A673 (cell line): ENCODE data around the gene SSH2. TPM values are rescaled to one million over a fixed set of nuclear protein-coding genes. Genes with fewer than 3 reads are reported as not detected.

Experiments used
- BruUV-seq: library from RNA; stranded (reverse); fragments of 400-500 nt; replicated peaks from 2 replicates; lab custom pipeline; 2021; lab: Mats Ljungman, UMichigan
- CTCF ChIA-PET: fragments of 300-600 bp; sonication (Branson Sonifier 250); formaldehyde crosslinking; loops from one replicate; lab custom pipeline; 2022; ENCODE audit warnings: antibody characterized with exemption; lab: Charles Lee
- POLR2A ChIA-PET: fragments of 300-600 bp; sonication (Branson Sonifier 250); formaldehyde crosslinking; loops from one replicate; lab custom pipeline; 2022; ENCODE audit warnings: antibody characterized with exemption; ENCODE audit not compliant: low non-redundant PET; lab: Charles Lee
- DNase-seq: peaks from one replicate; pipeline ENCODE4 v3.0.0-alpha.2; 2015; ENCODE audit warnings: low spot score
- H3K27ac ChIP-seq: fragments of 200-600 bp; sonication (generic); 2 replicates; pipeline ENCODE4 v1.5.1; 2016; ENCODE audit warnings: mixed run types, low read depth, mild to moderate bottlenecking, mixed read lengths, antibody characterized with exemption, low read length; ENCODE audit not compliant: poor library complexity, severe bottlenecking
- H3K27me3 ChIP-seq: fragments of 200-600 bp; sonication (generic); replicated peaks from 2 replicates; pipeline ENCODE4 v1.6.1; 2017; ENCODE audit warnings: mixed run types, low read depth, mild to moderate bottlenecking, mixed read lengths, antibody characterized with exemption, low read length; ENCODE audit not compliant: insufficient read depth, poor library complexity
- H3K36me3 ChIP-seq: fragments of 200-600 bp; sonication (generic); 2 replicates; pipeline ENCODE4 v1.6.1; 2016; ENCODE audit warnings: mixed run types, mild to moderate bottlenecking, mixed read lengths, antibody characterized with exemption, low read length; ENCODE audit not compliant: insufficient read depth, poor library complexity, severe bottlenecking
- H3K4me1 ChIP-seq: fragments of 200-600 bp; sonication (generic); 2 replicates; pipeline ENCODE4 v1.6.1; 2017; ENCODE audit warnings: mixed run types, mild to moderate bottlenecking, mixed read lengths, antibody characterized with exemption, low read length; ENCODE audit not compliant: insufficient read depth, poor library complexity, severe bottlenecking
- H3K4me3 ChIP-seq: fragments of 200-600 bp; sonication (generic); 2 replicates; pipeline ENCODE4 v1.5.1; 2016; ENCODE audit warnings: low read depth, mixed run types, mild to moderate bottlenecking, mixed read lengths, low read length; ENCODE audit not compliant: poor library complexity, severe bottlenecking
- H3K9me3 ChIP-seq: fragments of 200-600 bp; sonication (generic); 2 replicates; pipeline ENCODE4 v1.6.1; 2016; ENCODE audit warnings: mixed run types, low read depth, mild to moderate bottlenecking, mixed read lengths, antibody characterized with exemption, low read length; ENCODE audit not compliant: poor library complexity, severe bottlenecking
- CTCF ChIP-seq: fragments of 300-800, 200-600 bp; sonication (generic); conservative IDR thresholded peaks from 2 replicates; pipeline ENCODE4 v1.5.1; 2017; ENCODE audit warnings: low read depth, mild to moderate bottlenecking, antibody characterized with exemption, low read length, moderate library complexity, mixed read lengths
- EZH2 ChIP-seq: fragments of 200-600 bp; sonication (generic); IDR thresholded peaks from 2 replicates; pipeline ENCODE4 v1.6.1; 2017; ENCODE audit warnings: borderline replicate concordance, low read depth, mild to moderate bottlenecking, mixed read lengths, antibody characterized with exemption, low read length; ENCODE audit not compliant: poor library complexity, severe bottlenecking
- intact Hi-C: fragments of 100-400 bp; cut with micrococcal nuclease; formaldehyde crosslinking; loops from one replicate; pipeline ENCODE4 v1.10.0; 2022; ENCODE audit not compliant: unreplicated experiment
- total RNA-seq: library from RNA; stranded (reverse); gene quantifications from 2 replicates; pipeline ENCODE4 v1.2.3, GENCODE V29; 2021

SSH2 gene
- total RNA-seq, 1 experiment from 2014 or later, result 75.5 TPM

GRCh38 chr17:29612404-29613280 is 317.4 kb downstream of the SSH2 start:
- no TSS peak for BruUV-seq
- intact Hi-C loops, result no loop called here
- H3K4me1 ChIP-seq, result peaks cover 22% of the 10 kb centered on the region
- H3K36me3 ChIP-seq, result peaks cover 29% of the 10 kb centered on the region
- no peak overlapping the region for H3K4me3 ChIP-seq
- ChIA-PET CTCF (no interaction called here), POLR2A (no interaction called here)
- H3K9me3 ChIP-seq, result no peaks in the 10 kb centered on the region
- no peak overlapping the region for H3K27ac ChIP-seq
- no peaks in the 10 kb centered on the region for H3K27me3 ChIP-seq
- TF ChIP-seq EZH2, result no peak
- no peak for TF ChIP-seq CTCF
- no peak for DNase-seq

- DNase-seq, result no peak
- ChIA-PET CTCF (no interaction called here), POLR2A (no interaction called here)
- Histone ChIP-seq H3K27me3 (no peaks in the 10 kb centered on the region), H3K27ac (no peak overlapping the region), H3K4me3 (no peak overlapping the region), H3K4me1 (peaks cover 17% of the 10 kb centered on the region), H3K36me3 (peaks cover 29% of the 10 kb centered on the region), H3K9me3 (no peaks in the 10 kb centered on the region)
- BruUV-seq, result no TSS peak
- TF ChIP-seq CTCF, result no peak
- no peak for TF ChIP-seq EZH2
- intact Hi-C loops, result no loop called here
These were observed 318.0 kb downstream of the SSH2 start for GRCh38 chr17:29612094-29612403.

DNA sequence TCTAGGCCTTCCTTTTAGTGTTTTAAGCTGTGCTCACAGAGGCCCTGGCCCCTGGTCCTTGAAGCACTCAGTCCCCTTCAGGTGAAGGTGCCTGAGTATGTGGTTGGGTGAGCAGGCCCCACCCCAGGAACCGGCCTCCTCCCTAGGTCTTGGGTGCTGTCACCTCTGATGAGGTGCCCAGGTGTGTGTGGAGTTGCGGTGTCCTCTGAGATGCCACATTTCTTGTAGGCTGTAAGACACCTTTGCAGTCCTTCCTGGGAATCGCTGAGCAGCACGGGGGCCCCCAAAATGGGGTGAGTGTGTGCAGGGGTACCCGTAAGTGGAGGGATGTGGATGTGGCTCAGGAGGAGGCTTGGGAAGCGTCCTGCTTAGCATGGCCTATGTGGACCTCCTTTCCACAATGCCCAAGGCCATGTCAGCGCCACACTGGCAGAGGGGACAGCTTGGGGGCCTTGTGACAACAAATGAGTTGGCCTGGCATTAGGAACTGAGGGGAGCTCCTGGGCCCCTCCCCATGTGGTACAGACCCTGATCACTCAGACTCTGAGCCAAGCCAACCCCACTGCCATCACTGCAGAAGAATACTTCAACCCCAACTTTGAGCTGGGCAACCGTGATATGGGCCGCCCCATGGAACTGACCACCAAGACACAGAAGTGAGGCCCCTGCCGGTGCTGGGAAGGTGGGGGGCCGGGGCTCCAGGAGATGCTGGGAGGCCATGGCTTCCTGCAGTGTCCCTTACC is 318.5 kb downstream of the SSH2 start:
- CTCF ChIA-PET, result no interaction called here
- H3K9me3 ChIP-seq, result no peaks in the 10 kb centered on the region
- DNase-seq, result no peak
- TF ChIP-seq EZH2 (no peak), CTCF (no peak)
- H3K27me3 ChIP-seq, result no peaks in the 10 kb centered on the region
- POLR2A ChIA-PET, result no interaction called here
- no peak overlapping the region for H3K4me3 ChIP-seq
- intact Hi-C loops, result no loop called here
- BruUV-seq, result no TSS peak
- peaks cover 17% of the 10 kb centered on the region for H3K4me1 ChIP-seq
- H3K36me3 ChIP-seq, result peaks cover 29% of the 10 kb centered on the region
- no peak overlapping the region for H3K27ac ChIP-seq
